GM12892 (cell line): ENCODE results near the gene MYBPC1.

Experiments
- POLR2A ChIP-seq: IDR thresholded peaks from 2 replicates; pipeline ENCODE4 v1.6.1; 2011; ENCODE audit warnings: low read depth, low read length, control low read depth
- POLR2AphosphoS5 ChIP-seq: IDR thresholded peaks from 2 replicates; pipeline ENCODE4 v1.6.1; 2011; ENCODE audit warnings: low read depth, low read length, control low read depth
- TAF1 ChIP-seq: IDR thresholded peaks from 2 replicates; pipeline ENCODE4 v1.6.1; 2011; ENCODE audit warnings: low read depth, mild to moderate bottlenecking, control low read depth, low read length, borderline replicate concordance

DNA sequence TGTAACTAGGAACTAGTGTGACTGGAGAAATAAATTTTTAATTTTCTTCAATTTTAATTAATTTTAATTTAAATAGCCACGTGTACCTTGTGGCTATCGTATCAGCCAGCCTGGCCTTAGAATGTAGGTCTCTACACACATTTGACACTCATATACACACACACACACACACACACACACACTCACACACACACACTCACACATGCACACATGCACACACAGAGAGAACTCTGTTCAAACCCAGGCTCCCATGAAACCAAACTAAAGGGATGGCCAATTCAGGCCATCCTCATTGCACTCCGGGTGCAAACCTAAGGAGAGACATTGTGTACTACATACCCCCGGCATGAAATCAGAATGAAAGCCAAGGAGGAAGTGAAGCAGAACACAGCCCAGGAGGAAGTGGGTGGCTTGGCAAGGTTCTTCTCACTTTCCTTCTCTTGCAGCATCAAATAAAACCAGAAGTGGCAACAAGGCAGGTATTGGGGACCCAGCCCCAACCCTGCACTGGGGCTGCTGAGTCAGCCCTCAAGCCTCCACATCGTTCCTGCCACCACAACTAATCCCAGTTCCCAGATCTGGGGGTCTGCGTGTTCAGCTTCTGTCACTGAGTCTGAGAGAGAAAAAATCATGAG lies 76.5 kb downstream of the MYBPC1 start:
- TF ChIP-seq POLR2AphosphoS5 (no peak), POLR2A (no peak), TAF1 (no peak)
